Esophagus squamous epithelium (tissue), 5 donors: ENCODE measurements around the gene UGT1A4. TPM values are rescaled to one million over a fixed set of nuclear protein-coding genes. Genes with fewer than 3 reads are reported as not detected.

ENCODE experiments used
- DNase-seq: peaks from one replicate; lab custom pipeline; 2025; lab: John Stamatoyannopoulos, UW
- H3K27ac ChIP-seq, 4 donors: fragments of 200-600 bp; sonication (generic); one replicate each; pipeline ENCODE4 v1.5.1; 2016 to 2019; ENCODE audit warnings: mild to moderate bottlenecking in 1 of 4
- H3K27me3 ChIP-seq, 4 donors: fragments of 200-600 bp; sonication (generic); 1 replicate in 3 of 4; 2 replicates in 1 of 4; pipeline versions ENCODE4 v1.5.1 to v1.6.0; 2017 to 2021; ENCODE audit warnings: antibody characterized with exemption in 1 of 4
- H3K36me3 ChIP-seq, 3 donors: fragments of 200-600 bp; sonication (generic); one replicate each; pipeline ENCODE4 v1.5.1; 2016 to 2019
- H3K4me1 ChIP-seq, 3 donors: fragments of 200-600 bp; sonication (generic); one replicate each; pipeline ENCODE4 v1.5.1; 2017 to 2019
- H3K4me3 ChIP-seq, 4 donors: fragments of 200-600 bp; sonication (generic); 1 replicate in 3 of 4; 2 replicates in 1 of 4; pipeline ENCODE4 v1.5.1; 2016 to 2019; ENCODE audit warnings: mild to moderate bottlenecking in 2 of 4, moderate library complexity in 1 of 4
- H3K9me3 ChIP-seq, 3 donors: fragments of 200-600 bp; sonication (generic); one replicate each; pipeline ENCODE4 v1.5.1; 2016 to 2019
- CTCF ChIP-seq, 6 experiments: fragments of 450-650 bp in 4 of 6; fragments of 200-600 bp in 2 of 6; sonication (generic) in 2 of 6; IDR thresholded peaks; one replicate each; pipeline ENCODE4 v1.5.1; 2016 to 2019; ENCODE audit warnings: antibody characterized with exemption in 6 of 6, mild to moderate bottlenecking in 4 of 6, moderate library complexity in 4 of 6
- POLR2A ChIP-seq, 4 donors: fragments of 450-650 bp; IDR thresholded peaks; one replicate each; pipeline ENCODE4 v1.6.1; 2017; ENCODE audit warnings: antibody characterized with exemption in 4 of 4, mild to moderate bottlenecking in 4 of 4, moderate library complexity in 3 of 4
- WGBS, 2 donors: methylation state at CpG; one replicate each; pipeline ENCODE4 v1.1.5; 2018; 5-methylcytosine and 5-hydroxymethylcytosine counted together
- intact Hi-C: fragments of 100-400 bp; cut with DNase I; formaldehyde crosslinking; loops from one replicate; pipeline ENCODE4 v1.15.0; 2022
- total RNA-seq, 4 donors: library from RNA; depleted of rRNA; stranded (reverse); fragments of >200 nt; gene quantifications; one replicate each; pipeline ENCODE4 v1.1.0, GENCODE V29; 2016
- donor health status: DM: yes; HTN: yes; CAD: no.

The UGT1A4 gene
- total RNA-seq, 4 donors from 2014 or later = 1.1 to 7.4 (median 3.4) TPM

GRCh38 chr2:233684640-233685039, 33.9 kb upstream of the UGT1A4 start:
- H3K4me3 ChIP-seq = peak overlapping the region; percentile 25 to 51 (median 41)
- 30 to 52% methylated on average over 1 of the region's 1 CpG for WGBS, 2 donors
- no peak for DNase-seq
- H3K27ac ChIP-seq = peak overlapping the region in 3 of 4 donors; percentile 52 to 78 (median 67)
- intact Hi-C loops = no loop called here
- no peaks in the 10 kb centered on the region for H3K27me3 ChIP-seq
- TF ChIP-seq POLR2A (IDR thresholded peaks at IDR 0.05) (no peak), CTCF (IDR thresholded peaks at IDR 0.05) (no peak)
- H3K36me3 ChIP-seq = no peaks in the 10 kb centered on the region
- H3K9me3 ChIP-seq = no peaks in the 10 kb centered on the region
- peaks cover 2 to 57% (median 9%) of the 10 kb centered on the region in 3 donors for H3K4me1 ChIP-seq

GRCh38 chr2:233686928-233687327, 31.6 kb upstream of the UGT1A4 start:
- H3K36me3 ChIP-seq = no peaks in the 10 kb centered on the region
- DNase-seq = no peak
- WGBS, 2 donors = 45 to 65% methylated on average over 5 of the region's 5 CpGs
- H3K27ac ChIP-seq = peak overlapping the region in 1 of 4 donors; percentile 25
- no peak overlapping the region for H3K4me3 ChIP-seq
- H3K9me3 ChIP-seq = no peaks in the 10 kb centered on the region
- TF ChIP-seq CTCF (IDR thresholded peaks at IDR 0.05) = no peak
- TF ChIP-seq POLR2A (IDR thresholded peaks at IDR 0.05) = no peak
- intact Hi-C loops = no loop called here
- peaks cover 0 to 53% (median 16%) of the 10 kb centered on the region in 3 donors for H3K4me1 ChIP-seq
- no peaks in the 10 kb centered on the region for H3K27me3 ChIP-seq

GRCh38 chr2:233688341-233688740, 30.2 kb upstream of the UGT1A4 start:
- Histone ChIP-seq H3K4me1 (peaks cover 0 to 61% (median 16%) of the 10 kb centered on the region in 3 donors), H3K4me3 (no peak overlapping the region), H3K27ac (peak overlapping the region in 3 of 4 donors; percentile 86 to 92 (median 90)), H3K36me3 (no peaks in the 10 kb centered on the region), H3K9me3 (no peaks in the 10 kb centered on the region), H3K27me3 (no peaks in the 10 kb centered on the region)
- TF ChIP-seq CTCF (IDR thresholded peaks at IDR 0.05) = no peak
- no peak for TF ChIP-seq POLR2A (IDR thresholded peaks at IDR 0.05)
- WGBS, 2 donors = 62 to 77% methylated on average over 5 of the region's 5 CpGs
- no peak for DNase-seq
- intact Hi-C loops = no loop called here

GRCh38 chr2:233689031-233689430, 29.5 kb upstream of the UGT1A4 start:
- intact Hi-C loops = no loop called here
- Histone ChIP-seq H3K27ac (peak overlapping the region in 3 of 4 donors; percentile 86 to 92 (median 90)), H3K4me3 (no peak overlapping the region), H3K27me3 (no peaks in the 10 kb centered on the region), H3K36me3 (no peaks in the 10 kb centered on the region), H3K4me1 (peaks cover 0 to 66% (median 16%) of the 10 kb centered on the region in 3 donors), H3K9me3 (no peaks in the 10 kb centered on the region)
- no peak for DNase-seq
- TF ChIP-seq POLR2A (IDR thresholded peaks at IDR 0.05) (no peak), CTCF (IDR thresholded peaks at IDR 0.05) (no peak)

- WGBS, 2 donors = 9 to 11% methylated on average over 3 of the region's 3 CpGs
Measured at GRCh38 chr2:233689501-233689900, 29.0 kb upstream of the UGT1A4 start.

More at GRCh38 chr2:233689501-233689900, 29.0 kb upstream of the UGT1A4 start:
- Histone ChIP-seq H3K27me3 (no peaks in the 10 kb centered on the region), H3K36me3 (no peaks in the 10 kb centered on the region), H3K27ac (peak overlapping the region in 3 of 4 donors; percentile 86 to 92 (median 90)), H3K9me3 (no peaks in the 10 kb centered on the region), H3K4me1 (peaks cover 0 to 71% (median 16%) of the 10 kb centered on the region in 3 donors), H3K4me3 (no peak overlapping the region)
- DNase-seq = no peak
- intact Hi-C loops = no loop called here
- TF ChIP-seq CTCF (IDR thresholded peaks at IDR 0.05) (no peak), POLR2A (IDR thresholded peaks at IDR 0.05) (no peak)
